ENCODE measurements around the gene GPHN.
"Not testable (repeated sequence)": the region's sequence is repeated elsewhere in the genome, so short reads cannot be mapped to it uniquely, and the experiment has no call there.

The GPHN gene

GRCh38 chr14:66827182-66827581 is 319.2 kb downstream of the GPHN start:
- no peak for DNase-seq

- DNase-seq: no peak
These were observed 323.2 kb downstream of the GPHN start for GRCh38 chr14:66831173-66831572.

GRCh38 chr14:66833816-66834215 is 325.9 kb downstream of the GPHN start:
- no peak for DNase-seq

GRCh38 chr14:66837436-66837835 is 329.5 kb downstream of the GPHN start:
- DNase-seq: not testable (repeated sequence)

GRCh38 chr14:66842911-66843512 is 335.1 kb downstream of the GPHN start:
- no peak for DNase-seq

GRCh38 chr14:66850258-66850888 is 342.4 kb downstream of the GPHN start:
- no peak for DNase-seq

- no peak for DNase-seq
These were observed 345.4 kb downstream of the GPHN start for GRCh38 chr14:66853311-66853710.

GRCh38 chr14:66857867-66858266 is 349.9 kb downstream of the GPHN start:
- no peak for DNase-seq

GRCh38 chr14:66859063-66859671 is 351.2 kb downstream of the GPHN start:
- no peak for DNase-seq

GRCh38 chr14:66881596-66881995 is 373.6 kb downstream of the GPHN start:
- DNase-seq: no peak

- no peak for DNase-seq
These were observed 376.2 kb downstream of the GPHN start for GRCh38 chr14:66884149-66884548.

GRCh38 chr14:66900719-66901118 is 392.8 kb downstream of the GPHN start:
- no peak for DNase-seq

GRCh38 chr14:66910311-66910840 is 402.4 kb downstream of the GPHN start:
- DNase-seq: no peak

- no peak for DNase-seq
These were observed 408.5 kb downstream of the GPHN start for GRCh38 chr14:66916421-66916820.

GRCh38 chr14:66918527-66918926 is 410.6 kb downstream of the GPHN start:
- DNase-seq: no peak

- DNase-seq: no peak
These were observed 412.2 kb downstream of the GPHN start for GRCh38 chr14:66920196-66920595.

GRCh38 chr14:66923251-66923650 is 415.3 kb downstream of the GPHN start:
- DNase-seq: no peak

- DNase-seq: no peak
These were observed 431.5 kb downstream of the GPHN start for GRCh38 chr14:66939409-66939808.

- DNase-seq: no peak
These were observed 436.9 kb downstream of the GPHN start for GRCh38 chr14:66944872-66945271.

- no peak for DNase-seq
These were observed 447.2 kb downstream of the GPHN start for GRCh38 chr14:66955159-66955558.

- no peak for DNase-seq
These were observed 451.6 kb downstream of the GPHN start for GRCh38 chr14:66959437-66960050.

GRCh38 chr14:66965831-66966230 is 457.9 kb downstream of the GPHN start:
- DNase-seq: no peak

GRCh38 chr14:66972469-66972868 is 464.5 kb downstream of the GPHN start:
- no peak for DNase-seq

All from NCI-H1436 (cell line).